Left renal pelvis (tissue), 4 donors: ENCODE data around the gene RNASE7. TPM values are rescaled to one million over a fixed set of nuclear protein-coding genes. Genes with fewer than 3 reads are reported as not detected.

Experiments used
- DNase-seq, 4 donors: peaks; one replicate each; pipeline ENCODE4 v3.0.0-alpha.2; 2013; ENCODE audit warnings: low read depth in 4 of 4, low spot score in 3 of 4
- polyA plus RNA-seq, 4 donors: library from polyadenylated mRNA; unstranded; fragments of 120-200 nt; gene quantifications; one replicate each; pipeline ENCODE4 v1.2.1, GENCODE V29; 2013; ENCODE audit not compliant: insufficient read length in 4 of 4

Gene RNASE7
- polyA plus RNA-seq, 4 donors: 0.54 to 0.63 (median 0.55) TPM; not detected in 1

GRCh38 chr14:21066882-21067502 lies 24.8 kb downstream of the RNASE7 start:
- DNase-seq: no peak

DNA sequence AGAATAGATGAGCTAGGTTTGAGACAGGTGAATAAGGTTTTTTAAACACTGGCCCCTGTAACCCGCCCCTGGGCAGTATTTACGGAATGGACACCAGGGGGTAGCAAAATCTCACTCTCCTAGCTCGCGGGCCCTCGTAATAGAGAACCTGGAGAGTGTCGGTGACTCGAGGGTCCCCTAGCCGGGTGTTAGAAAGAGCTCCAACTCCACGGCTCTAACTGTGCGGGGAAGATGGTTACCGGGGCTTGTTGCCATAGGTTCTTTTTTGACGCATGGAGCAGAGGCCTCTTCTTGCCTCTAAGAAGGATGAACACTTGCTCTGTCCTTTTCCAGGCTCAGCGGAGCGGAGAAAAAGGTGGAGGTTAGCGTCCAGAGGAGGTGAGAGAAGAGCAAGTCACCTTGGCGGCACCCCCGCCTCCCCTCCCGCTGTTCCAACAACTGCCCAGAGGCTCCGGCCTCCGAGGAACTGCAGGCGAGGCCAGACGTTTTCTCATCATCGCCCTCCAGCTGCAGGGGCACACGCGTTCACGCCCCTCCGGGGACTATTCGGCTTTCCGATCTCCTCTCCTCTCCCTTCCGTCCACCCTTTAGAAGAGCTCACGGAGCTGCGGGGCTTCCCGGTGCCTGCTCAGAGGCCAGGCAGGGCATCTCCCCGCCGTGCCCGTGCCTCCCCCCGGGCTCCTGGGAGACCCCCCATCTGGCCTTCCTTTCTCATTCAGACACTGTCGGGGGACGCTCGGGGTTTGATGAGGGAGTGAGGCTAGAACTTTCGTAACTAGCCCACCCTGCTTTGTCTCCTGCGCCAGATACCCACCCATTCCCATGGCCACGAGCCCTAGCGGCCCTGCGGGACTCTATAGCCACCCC lies 26.6 kb downstream of the RNASE7 start:
- DNase-seq: peak in 1 of 4 donors; percentile 61

DNA sequence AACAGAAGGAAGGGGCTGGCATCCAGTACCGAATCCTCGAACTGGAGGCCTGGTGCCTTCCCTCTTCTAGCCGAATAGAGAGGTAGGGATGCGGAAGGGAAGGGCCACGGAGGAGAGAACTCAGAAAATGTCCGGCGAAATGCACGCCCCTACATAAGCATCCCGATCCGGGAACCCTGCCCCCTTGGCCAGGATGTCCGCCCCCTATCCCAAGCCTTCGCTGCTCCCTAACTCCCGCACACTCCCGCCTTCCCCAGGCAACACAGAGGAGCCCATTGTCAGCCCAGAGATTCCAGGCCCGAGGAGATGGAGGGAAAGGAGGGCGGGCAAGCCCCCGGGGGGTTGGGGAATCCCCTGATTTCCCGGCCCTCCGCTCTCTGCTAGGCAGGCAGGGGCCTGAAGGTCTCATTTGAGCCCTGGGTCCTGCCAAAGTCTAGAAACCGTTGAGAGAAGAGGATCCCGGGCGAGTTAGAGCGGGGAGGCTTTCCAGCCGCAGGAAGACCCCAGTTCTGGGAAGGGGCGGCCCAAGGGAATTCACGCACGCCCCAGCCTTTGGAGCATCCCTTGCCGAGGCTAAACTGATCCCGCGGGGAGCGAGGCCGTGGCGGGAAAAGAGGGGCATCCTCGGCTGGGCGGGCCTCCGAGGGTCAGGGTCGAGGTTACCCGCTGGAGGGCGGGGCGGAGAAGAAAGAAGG lies 27.4 kb downstream of the RNASE7 start:
- peak in 1 of 4 donors; percentile 19 for DNase-seq

DNA sequence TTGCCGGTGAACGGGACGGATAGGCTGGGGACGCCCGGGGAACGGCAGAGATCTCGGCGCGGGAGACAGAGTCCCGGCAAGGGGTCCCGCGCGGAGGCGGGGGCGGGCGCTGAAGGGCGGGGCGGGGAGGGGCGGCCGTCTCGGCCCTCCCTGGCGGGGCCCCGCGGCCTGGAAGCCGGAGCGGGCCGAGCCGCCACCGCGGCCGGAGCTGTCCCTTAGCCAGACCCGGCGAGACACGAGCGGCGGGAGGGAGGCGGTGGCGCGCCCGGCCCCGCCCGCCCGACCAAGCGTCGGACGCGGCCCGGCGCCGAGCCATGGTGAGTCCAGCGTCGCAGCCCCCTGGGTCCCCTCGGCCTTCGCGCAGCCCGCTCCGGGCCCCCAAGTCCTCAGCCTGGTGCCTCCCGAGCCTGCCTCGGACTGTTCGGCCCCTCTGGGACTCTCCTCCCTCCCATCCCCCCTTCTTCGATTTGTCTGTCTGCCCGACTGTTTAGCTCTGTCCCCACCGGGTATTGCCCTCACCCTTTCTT lies 28.0 kb downstream of the RNASE7 start, which contains the start of gene ARHGEF40:
ARHGEF40 (plus strand) TSS at position 222 of the 527 bp plus-strand sequence; CDS start at position 315, 93 bp downstream.
- peak in 1 of 4 donors; percentile 45 for DNase-seq

- DNase-seq: peak in 2 of 4 donors; percentile 53 to 63
Observed at GRCh38 chr14:21070610-21071224, 28.6 kb downstream of the RNASE7 start.

GRCh38 chr14:21071225-21072030 lies 29.3 kb downstream of the RNASE7 start:
- DNase-seq: peak in 3 of 4 donors; percentile 82 to 87 (median 84)

- DNase-seq: peak in 1 of 4 donors; percentile 32
Observed at GRCh38 chr14:21072031-21072473, 29.9 kb downstream of the RNASE7 start.

DNA sequence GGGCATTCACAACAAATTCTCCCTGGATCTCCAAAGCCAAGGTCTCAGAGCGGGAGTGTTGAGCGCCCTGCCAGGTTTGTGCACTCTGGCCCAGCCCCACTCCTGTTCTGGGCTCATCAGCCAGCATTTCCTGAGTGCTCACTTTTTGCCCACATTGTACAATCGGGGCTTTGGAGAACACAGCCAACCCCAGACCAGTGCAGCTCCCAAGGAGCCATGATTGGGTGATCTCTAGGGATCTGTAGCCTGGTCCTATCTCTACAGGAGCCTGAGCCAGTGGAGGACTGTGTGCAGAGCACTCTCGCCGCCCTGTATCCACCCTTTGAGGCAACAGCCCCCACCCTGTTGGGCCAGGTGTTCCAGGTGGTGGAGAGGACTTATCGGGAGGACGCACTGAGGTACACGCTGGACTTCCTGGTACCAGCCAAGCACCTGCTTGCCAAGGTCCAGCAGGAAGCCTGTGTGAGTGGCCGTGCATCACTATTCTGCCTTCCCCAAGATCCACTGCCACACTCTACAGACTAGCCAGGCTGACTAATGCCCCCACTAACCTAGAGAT lies 30.7 kb downstream of the RNASE7 start:
- no peak for DNase-seq

DNA sequence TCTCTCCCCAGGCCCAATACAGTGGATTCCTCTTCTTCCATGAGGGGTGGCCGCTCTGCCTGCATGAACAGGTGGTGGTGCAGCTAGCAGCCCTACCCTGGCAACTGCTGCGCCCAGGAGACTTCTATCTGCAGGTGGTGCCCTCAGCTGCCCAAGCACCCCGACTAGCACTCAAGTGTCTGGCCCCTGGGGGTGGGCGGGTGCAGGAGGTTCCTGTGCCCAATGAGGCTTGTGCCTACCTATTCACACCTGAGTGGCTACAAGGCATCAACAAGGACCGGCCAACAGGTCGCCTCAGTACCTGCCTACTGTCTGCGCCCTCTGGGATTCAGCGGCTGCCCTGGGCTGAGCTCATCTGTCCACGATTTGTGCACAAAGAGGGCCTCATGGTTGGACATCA lies 31.8 kb downstream of the RNASE7 start:
- no peak for DNase-seq

GRCh38 chr14:21074398-21075272 lies 32.5 kb downstream of the RNASE7 start:
- DNase-seq: no peak

DNA sequence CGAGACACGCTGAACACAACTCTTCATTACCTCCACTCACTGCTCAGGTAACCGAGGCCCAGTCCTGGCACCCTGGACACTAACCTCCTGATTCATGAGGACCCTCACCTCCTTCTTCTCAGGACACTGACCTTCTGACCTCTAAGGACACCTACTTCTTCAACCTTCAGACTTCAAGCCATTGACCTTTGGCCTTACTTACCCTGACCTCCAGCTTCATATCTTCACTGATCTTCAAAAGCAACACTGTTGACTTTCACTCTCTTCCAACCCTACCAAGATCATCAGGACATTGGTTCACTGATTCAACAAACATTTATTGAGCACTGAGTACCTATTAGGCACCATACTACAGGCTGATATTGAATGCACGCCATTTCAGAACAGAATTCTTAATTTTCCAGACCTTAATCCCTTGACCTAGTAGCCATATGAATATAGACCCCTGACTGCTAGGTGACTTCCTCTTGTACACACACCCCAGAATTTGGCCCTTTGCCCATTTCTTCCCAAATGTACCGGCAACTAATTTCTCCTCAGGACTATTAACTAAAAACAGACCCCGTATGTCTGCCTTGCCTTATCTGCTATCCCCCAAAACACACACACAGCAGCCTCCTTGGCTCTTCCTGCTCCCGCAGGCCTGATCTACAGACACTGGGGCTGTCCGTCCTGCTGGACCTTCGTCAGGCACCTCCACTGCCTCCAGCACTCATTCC lies 33.7 kb downstream of the RNASE7 start:
- no peak for DNase-seq

DNA sequence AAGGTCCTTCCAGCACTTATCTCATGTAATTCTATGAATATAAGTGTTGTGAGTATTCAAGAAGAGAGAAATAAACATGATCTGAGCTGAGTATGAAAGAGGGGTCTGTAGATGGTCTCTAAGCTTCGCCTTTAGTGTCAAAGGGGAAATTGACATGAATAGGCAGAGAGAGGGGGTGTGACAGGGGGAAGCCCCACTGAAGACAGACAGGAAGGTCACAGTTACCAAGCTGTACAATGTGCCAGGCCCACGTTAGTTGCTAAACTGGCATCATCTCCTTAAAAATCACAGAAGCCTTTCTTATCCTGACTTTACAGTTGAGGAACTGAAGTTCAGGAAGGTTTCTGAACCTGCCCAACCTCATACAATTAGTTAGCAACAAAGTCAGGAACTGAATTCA lies 35.5 kb downstream of the RNASE7 start:
- no peak for DNase-seq

DNA sequence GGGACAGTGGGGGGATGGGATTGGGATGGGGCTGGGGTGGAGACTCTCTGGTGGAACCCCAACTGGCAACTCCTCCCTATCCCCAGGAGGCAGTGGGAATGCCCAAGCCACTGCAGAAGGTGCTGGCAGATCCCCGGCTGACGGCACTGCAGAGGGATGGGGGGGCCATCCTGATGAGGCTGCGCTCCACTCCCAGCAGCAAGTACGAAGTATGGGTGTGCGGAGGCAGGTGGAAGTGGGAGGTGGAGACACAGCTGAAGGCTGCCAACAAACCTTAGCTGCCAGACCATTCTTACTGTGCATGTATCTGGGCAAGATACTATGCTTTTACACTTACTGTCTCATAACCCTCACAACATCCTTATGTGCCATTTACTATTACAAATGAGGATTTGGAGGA lies 36.1 kb downstream of the RNASE7 start:
- no peak for DNase-seq

DNA sequence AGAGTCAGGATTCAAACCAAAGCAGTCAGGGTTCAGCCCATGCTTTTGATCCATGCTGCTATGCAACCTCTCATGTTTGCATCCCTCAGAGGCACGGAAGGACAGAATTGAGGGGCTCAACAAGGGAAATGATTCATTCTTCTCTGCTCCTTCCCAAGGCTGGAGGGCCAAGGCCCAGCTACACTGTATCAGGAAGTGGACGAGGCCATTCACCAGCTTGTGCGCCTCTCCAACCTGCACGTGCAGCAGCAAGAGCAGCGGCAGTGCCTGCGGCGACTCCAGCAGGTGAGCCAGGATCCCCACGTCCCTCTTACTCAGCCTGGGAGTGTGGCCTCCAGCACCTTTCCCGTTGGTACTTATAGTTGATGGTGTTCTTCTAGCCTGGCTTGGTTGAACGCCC lies 36.6 kb downstream of the RNASE7 start:
- no peak for DNase-seq

GRCh38 chr14:21081521-21082142 lies 39.5 kb downstream of the RNASE7 start:
- no peak for DNase-seq

DNA sequence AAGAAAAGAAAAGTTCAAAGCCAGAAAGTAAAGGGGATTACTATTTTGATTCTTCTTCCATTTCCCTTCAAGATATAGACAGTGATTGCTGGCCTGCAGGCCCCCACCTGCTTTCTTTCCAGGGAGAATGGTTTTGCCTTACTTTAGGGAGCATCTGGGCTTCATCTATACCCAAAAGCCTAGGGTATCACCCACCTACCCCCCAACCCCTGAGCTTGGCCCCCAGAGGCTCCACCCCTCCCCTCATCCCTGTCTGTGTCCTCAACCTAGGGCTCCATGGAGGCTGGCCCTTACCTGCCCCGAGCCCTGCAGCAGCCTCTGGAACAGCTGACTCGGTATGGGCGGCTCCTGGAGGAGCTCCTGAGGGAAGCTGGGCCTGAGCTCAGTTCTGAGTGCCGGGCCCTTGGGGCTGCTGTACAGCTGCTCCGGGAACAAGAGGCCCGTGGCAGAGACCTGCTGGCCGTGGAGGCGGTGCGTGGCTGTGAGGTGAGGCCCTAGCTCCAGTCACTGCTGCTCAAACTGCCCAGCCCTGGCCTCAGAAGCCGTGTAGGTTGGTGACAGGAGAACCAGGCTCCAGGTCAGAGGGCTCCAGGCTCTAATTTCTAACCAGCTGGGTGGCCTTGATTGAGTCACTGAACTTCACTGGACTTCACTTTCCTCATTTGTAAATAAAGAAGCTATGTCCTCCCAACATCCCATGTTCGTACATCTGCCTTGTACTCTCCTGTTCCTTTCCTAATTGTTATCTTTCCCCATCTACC lies 41.6 kb downstream of the RNASE7 start:
- no peak for DNase-seq

- no peak for DNase-seq
Observed at GRCh38 chr14:21084396-21084795, 42.2 kb downstream of the RNASE7 start.
